ENCODE results near the gene ELMO2. TPM values are rescaled to one million over a fixed set of nuclear protein-coding genes. Genes with fewer than 3 reads are reported as not detected.

The ELMO2 gene
- total RNA-seq, 1 donor from 2014 or later, result 57.8 TPM

DNA sequence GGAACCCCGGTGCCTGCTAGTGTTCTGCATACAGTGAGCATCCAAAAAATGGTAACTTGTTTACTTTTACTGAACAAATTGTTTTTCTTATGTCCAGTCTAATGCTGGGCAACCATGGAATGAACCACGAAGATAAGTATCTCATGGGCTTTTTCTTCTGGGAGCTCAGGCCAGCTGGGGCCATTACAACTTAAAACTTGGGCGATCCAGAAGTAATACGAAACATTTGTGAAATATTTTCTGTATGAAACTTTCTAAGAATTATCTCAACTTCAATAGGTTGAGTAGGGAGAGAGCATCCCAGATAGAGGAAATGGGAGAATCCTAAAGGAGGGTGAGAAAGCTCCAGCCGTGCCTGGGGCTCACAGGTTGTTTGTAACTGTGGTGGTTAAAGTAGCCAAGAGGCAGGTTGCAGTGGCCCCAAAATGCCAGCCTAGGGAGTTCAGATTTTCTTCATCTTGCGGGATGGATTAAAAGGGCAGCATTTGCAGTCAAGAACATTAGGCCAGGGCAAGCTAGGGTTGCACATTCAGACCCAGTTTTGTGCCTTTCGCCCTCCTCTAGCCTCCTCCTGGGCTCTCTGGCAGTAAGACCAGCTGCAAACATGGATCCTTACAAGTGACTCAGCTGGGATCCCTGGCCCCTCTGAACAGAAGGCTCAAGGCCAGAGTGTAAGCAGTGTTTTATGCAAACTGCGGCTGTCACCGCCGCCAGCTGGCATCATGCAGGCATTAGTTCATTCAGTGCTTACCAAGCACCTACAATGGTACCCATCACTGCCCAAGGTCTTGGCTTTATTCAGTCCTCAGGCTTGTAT, 41.5 kb downstream of the ELMO2 start:
- no peaks in the 10 kb centered on the region for H3K27me3 Mint-ChIP-seq (ENCODE audit: unreplicated experiment)
- DNase-seq (ENCODE audit: extremely low spot score, unreplicated experiment), result no peak
- H3K4me1 Mint-ChIP-seq (ENCODE audit: unreplicated experiment), result peaks cover 33% of the 10 kb centered on the region
- H3K27ac Mint-ChIP-seq (ENCODE audit: unreplicated experiment), result peak overlapping the region; percentile 84
- no peaks in the 10 kb centered on the region for H3K9me3 Mint-ChIP-seq (ENCODE audit: unreplicated experiment)
- H3K4me3 Mint-ChIP-seq (ENCODE audit: unreplicated experiment), result peak overlapping the region; percentile 98
- no peak for TF ChIP-seq CTCF (IDR thresholded peaks at IDR 0.05)
- peaks cover 29% of the 10 kb centered on the region for H3K36me3 Mint-ChIP-seq (ENCODE audit: unreplicated experiment)

- Mint-ChIP-seq H3K27ac (ENCODE audit: unreplicated experiment) (peak overlapping the region; percentile 92), H3K4me1 (ENCODE audit: unreplicated experiment) (peaks cover 35% of the 10 kb centered on the region), H3K27me3 (ENCODE audit: unreplicated experiment) (no peaks in the 10 kb centered on the region), H3K4me3 (ENCODE audit: unreplicated experiment) (peak overlapping the region; percentile 98), H3K9me3 (ENCODE audit: unreplicated experiment) (no peaks in the 10 kb centered on the region), H3K36me3 (ENCODE audit: unreplicated experiment) (peaks cover 27% of the 10 kb centered on the region)
- peak; percentile 95 for DNase-seq (ENCODE audit: extremely low spot score, unreplicated experiment)
- TF ChIP-seq CTCF (IDR thresholded peaks at IDR 0.05), result no peak
These were observed 42.3 kb downstream of the ELMO2 start for GRCh38 chr20:46363874-46364669.

GRCh38 chr20:46362921-46363867, 43.2 kb downstream of the ELMO2 start:
- Mint-ChIP-seq H3K36me3 (ENCODE audit: unreplicated experiment) (peaks cover 28% of the 10 kb centered on the region), H3K27me3 (ENCODE audit: unreplicated experiment) (no peaks in the 10 kb centered on the region), H3K4me3 (ENCODE audit: unreplicated experiment) (peak overlapping the region; percentile 98), H3K9me3 (ENCODE audit: unreplicated experiment) (no peaks in the 10 kb centered on the region), H3K4me1 (ENCODE audit: unreplicated experiment) (peaks cover 36% of the 10 kb centered on the region), H3K27ac (ENCODE audit: unreplicated experiment) (peak overlapping the region; percentile 92)
- DNase-seq (ENCODE audit: extremely low spot score, unreplicated experiment), result no peak
- no peak for TF ChIP-seq CTCF (IDR thresholded peaks at IDR 0.05)

GRCh38 chr20:46361811-46362210, 44.6 kb downstream of the ELMO2 start:
- Mint-ChIP-seq H3K4me1 (ENCODE audit: unreplicated experiment) (peaks cover 44% of the 10 kb centered on the region), H3K9me3 (ENCODE audit: unreplicated experiment) (no peaks in the 10 kb centered on the region), H3K27me3 (ENCODE audit: unreplicated experiment) (no peaks in the 10 kb centered on the region), H3K36me3 (ENCODE audit: unreplicated experiment) (peaks cover 24% of the 10 kb centered on the region), H3K4me3 (ENCODE audit: unreplicated experiment) (no peak overlapping the region), H3K27ac (ENCODE audit: unreplicated experiment) (no peak overlapping the region)
- DNase-seq (ENCODE audit: extremely low spot score, unreplicated experiment), result no peak
- TF ChIP-seq CTCF (IDR thresholded peaks at IDR 0.05), result no peak

All from osteocyte (in vitro differentiated cells).